ENCODE results near the gene SALL3. TPM values are rescaled to one million over a fixed set of nuclear protein-coding genes. Genes with fewer than 3 reads are reported as not detected.

Gene SALL3
- total and polyA plus RNA-seq, 8 donors, result not detected

DNA sequence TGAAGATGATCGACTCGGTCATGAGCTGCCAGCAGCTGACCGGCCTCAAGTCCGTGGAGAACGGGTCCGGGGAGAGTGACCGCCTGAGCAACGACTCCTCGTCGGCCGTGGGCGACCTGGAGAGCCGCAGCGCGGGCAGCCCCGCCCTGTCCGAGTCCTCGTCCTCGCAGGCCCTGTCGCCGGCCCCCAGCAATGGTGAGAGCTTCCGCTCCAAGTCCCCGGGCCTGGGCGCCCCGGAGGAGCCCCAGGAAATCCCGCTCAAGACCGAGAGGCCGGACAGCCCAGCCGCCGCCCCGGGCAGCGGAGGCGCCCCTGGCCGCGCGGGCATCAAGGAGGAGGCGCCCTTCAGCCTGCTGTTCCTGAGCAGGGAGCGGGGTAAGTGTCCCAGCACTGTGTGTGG is 14.9 kb downstream of the SALL3 start:
- Histone ChIP-seq H3K27me3 (peaks cover 0 to 34% (median 4%) of the 10 kb centered on the region in 3 donors), H3K4me1 (no peaks in the 10 kb centered on the region), H3K27ac (no peak overlapping the region), H3K9me3 (no peaks in the 10 kb centered on the region), H3K36me3 (no peaks in the 10 kb centered on the region), H3K4me3 (no peak overlapping the region)
- TF ChIP-seq, protein P1, sequence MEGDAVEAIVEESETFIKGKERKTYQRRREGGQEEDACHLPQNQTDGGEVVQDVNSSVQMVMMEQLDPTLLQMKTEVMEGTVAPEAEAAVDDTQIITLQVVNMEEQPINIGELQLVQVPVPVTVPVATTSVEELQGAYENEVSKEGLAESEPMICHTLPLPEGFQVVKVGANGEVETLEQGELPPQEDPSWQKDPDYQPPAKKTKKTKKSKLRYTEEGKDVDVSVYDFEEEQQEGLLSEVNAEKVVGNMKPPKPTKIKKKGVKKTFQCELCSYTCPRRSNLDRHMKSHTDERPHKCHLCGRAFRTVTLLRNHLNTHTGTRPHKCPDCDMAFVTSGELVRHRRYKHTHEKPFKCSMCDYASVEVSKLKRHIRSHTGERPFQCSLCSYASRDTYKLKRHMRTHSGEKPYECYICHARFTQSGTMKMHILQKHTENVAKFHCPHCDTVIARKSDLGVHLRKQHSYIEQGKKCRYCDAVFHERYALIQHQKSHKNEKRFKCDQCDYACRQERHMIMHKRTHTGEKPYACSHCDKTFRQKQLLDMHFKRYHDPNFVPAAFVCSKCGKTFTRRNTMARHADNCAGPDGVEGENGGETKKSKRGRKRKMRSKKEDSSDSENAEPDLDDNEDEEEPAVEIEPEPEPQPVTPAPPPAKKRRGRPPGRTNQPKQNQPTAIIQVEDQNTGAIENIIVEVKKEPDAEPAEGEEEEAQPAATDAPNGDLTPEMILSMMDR (IDR thresholded peaks at IDR 0.05), result no peak
- TF ChIP-seq EP300 (IDR thresholded peaks at IDR 0.05), result no peak
- TF ChIP-seq POLR2A (IDR thresholded peaks at IDR 0.05), result no peak
- no peak for TF ChIP-seq POLR2AphosphoS5 (IDR thresholded peaks at IDR 0.05)
- no peak for DNase-seq
- 94 to 98% (median 97%) methylated on average over 37 to 38 of the region's 38 CpGs for WGBS, 5 donors
- intact Hi-C loops (cut with DNase I; ENCODE audit: low total_unique reads), result no loop called here

DNA sequence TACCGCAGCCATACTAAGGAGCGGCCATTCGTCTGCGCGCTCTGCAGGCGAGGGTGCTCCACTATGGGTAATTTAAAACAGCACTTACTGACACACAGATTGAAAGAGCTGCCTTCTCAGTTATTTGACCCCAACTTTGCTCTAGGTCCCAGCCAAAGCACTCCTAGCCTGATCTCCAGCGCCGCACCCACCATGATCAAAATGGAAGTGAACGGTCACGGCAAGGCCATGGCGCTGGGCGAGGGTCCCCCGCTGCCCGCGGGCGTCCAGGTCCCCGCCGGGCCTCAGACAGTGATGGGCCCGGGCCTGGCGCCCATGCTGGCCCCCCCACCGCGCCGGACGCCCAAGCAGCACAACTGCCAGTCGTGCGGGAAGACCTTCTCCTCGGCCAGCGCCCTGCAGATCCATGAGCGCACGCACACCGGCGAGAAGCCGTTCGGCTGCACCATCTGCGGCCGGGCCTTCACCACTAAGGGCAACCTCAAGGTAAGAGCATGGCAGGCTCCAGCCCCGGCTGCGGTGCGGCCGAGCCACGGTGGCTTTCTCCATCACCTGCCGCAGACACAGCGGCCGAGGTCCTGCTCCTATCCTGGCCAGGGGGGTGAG is 15.5 kb downstream of the SALL3 start:
- TF ChIP-seq EP300 (IDR thresholded peaks at IDR 0.05) (no peak), POLR2A (IDR thresholded peaks at IDR 0.05) (no peak), POLR2AphosphoS5 (IDR thresholded peaks at IDR 0.05) (no peak)
- TF ChIP-seq, protein P1 (IDR thresholded peaks at IDR 0.05), result no peak
- H3K27me3 ChIP-seq, result peaks cover 0 to 34% (median 4%) of the 10 kb centered on the region in 3 donors
- peaks cover 0 to 3% (median 0%) of the 10 kb centered on the region in 4 donors for H3K4me1 ChIP-seq
- H3K9me3 ChIP-seq, result no peaks in the 10 kb centered on the region
- intact Hi-C loops (cut with DNase I; ENCODE audit: low total_unique reads), result no loop called here
- no peak overlapping the region for H3K27ac ChIP-seq
- WGBS, 5 donors, result 96 to 98% (median 97%) methylated on average over 25 to 44 of the region's 44 CpGs
- H3K36me3 ChIP-seq, result no peaks in the 10 kb centered on the region
- no peak overlapping the region for H3K4me3 ChIP-seq
- no peak for DNase-seq

- no peaks in the 10 kb centered on the region for H3K9me3 ChIP-seq
- intact Hi-C loops (cut with DNase I; ENCODE audit: low total_unique reads), result no loop called here
- 74 to 81% (median 81%) methylated on average over 22 of the region's 22 CpGs for WGBS, 5 donors
- H3K4me1 ChIP-seq, result peaks cover 0 to 3% (median 0%) of the 10 kb centered on the region in 4 donors
- no peaks in the 10 kb centered on the region for H3K36me3 ChIP-seq
- no peak overlapping the region for H3K27ac ChIP-seq
- H3K4me3 ChIP-seq, result no peak overlapping the region
- peaks cover 0 to 29% (median 4%) of the 10 kb centered on the region in 3 donors for H3K27me3 ChIP-seq
- no peak for DNase-seq
- TF ChIP-seq POLR2A (IDR thresholded peaks at IDR 0.05) (no peak), POLR2AphosphoS5 (IDR thresholded peaks at IDR 0.05) (no peak), EP300 (IDR thresholded peaks at IDR 0.05) (no peak)
- TF ChIP-seq, protein P1 (IDR thresholded peaks at IDR 0.05), result no peak
Measured at GRCh38 chr18:78995740-78996395, 16.2 kb downstream of the SALL3 start.

DNA sequence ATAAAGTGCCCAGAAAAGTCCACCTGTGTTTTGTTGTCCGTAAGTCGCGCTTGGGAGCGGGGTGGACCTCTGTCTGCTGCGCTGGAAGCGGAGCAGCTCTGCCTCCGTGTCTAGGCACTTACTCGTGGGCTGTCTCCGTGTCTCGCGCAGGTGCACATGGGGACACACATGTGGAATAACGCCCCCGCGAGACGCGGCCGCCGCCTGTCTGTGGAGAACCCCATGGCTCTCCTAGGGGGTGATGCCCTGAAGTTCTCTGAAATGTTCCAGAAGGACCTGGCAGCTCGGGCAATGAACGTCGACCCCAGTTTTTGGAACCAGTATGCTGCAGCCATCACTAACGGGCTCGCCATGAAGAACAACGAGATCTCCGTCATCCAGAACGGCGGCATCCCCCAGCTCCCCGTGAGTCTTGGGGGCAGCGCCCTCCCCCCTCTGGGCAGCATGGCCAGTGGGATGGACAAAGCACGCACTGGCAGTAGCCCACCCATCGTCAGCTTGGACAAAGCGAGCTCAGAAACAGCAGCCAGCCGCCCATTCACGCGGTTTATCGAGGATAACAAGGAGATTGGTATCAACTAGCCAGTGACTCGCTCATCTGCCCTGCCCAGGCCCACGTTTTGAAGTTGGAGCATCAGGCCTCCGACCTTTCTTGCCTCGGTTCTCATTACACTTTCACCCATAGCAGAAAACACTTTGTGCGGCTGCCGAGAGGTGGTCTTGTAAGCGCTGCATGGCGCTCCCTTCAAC is 17.3 kb downstream of the SALL3 start:
- WGBS, 5 donors, result 92 to 93% (median 93%) methylated on average over 43 to 44 of the region's 44 CpGs
- no peak for DNase-seq

More for the DNA sequence above, 17.3 kb downstream of the SALL3 start:
- no peak overlapping the region for H3K4me3 ChIP-seq
- H3K27me3 ChIP-seq, result peaks cover 0 to 19% (median 4%) of the 10 kb centered on the region in 3 donors
- no peaks in the 10 kb centered on the region for H3K9me3 ChIP-seq
- TF ChIP-seq EP300 (IDR thresholded peaks at IDR 0.05), result no peak
- no peak for TF ChIP-seq POLR2AphosphoS5 (IDR thresholded peaks at IDR 0.05)
- TF ChIP-seq POLR2A (IDR thresholded peaks at IDR 0.05), result no peak
- TF ChIP-seq, protein P1 (IDR thresholded peaks at IDR 0.05), result no peak
- H3K4me1 ChIP-seq, result peaks cover 0 to 3% (median 0%) of the 10 kb centered on the region in 4 donors
- H3K27ac ChIP-seq, result no peak overlapping the region
- H3K36me3 ChIP-seq, result no peaks in the 10 kb centered on the region
- intact Hi-C loops (cut with DNase I; ENCODE audit: low total_unique reads), result no loop called here
